NAMALWA (cell line): ENCODE results near the gene TESMIN.

Experiments used
- DNase-seq: peaks from one replicate; pipeline ENCODE4 v3.0.0-alpha.2; 2015; ENCODE audit warnings: low spot score

Gene TESMIN

DNA sequence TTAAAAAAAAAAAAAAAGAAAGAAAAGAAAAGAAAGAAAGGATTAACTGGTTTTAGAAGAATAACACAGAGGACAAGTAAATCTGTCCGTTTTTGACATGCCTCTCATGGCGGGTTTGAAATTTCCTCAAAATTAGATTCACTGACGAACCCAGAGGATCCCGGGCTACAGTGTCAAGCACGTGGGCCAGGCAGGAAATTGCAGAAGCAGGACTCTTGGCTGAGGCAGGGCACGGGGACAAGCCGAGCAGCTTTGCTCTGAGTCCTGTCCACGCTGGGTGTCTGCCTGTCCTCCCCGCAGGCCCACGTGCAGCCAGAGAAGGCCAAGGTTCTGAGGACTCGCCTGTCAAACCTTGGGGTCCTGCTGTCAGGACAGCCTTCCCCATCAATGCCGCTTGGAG lies 42.3 kb downstream of the TESMIN start:
- DNase-seq = no peak

GRCh38 chr11:68707527-68707926 lies 43.8 kb downstream of the TESMIN start:
- no peak for DNase-seq

DNA sequence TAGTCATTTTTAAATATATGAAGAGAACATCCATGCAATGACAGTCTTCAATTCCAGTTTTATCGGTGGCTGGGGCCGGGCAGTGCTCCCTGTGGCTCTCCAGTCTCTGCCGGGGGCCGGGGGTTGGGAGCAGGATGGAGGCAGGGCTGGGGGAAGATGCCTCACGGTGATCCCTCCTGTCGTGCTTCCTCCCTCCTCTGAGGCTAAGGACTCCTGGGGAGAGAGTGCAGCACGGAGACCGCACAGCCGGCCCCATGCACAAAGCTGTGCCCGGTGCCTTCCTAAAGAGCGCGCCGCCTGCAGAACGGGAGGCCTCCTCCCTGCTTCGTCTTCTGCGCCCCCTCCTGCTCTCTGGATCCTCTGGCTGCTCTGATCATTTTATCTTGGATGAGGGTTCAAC lies 46.4 kb downstream of the TESMIN start:
- DNase-seq = no peak

DNA sequence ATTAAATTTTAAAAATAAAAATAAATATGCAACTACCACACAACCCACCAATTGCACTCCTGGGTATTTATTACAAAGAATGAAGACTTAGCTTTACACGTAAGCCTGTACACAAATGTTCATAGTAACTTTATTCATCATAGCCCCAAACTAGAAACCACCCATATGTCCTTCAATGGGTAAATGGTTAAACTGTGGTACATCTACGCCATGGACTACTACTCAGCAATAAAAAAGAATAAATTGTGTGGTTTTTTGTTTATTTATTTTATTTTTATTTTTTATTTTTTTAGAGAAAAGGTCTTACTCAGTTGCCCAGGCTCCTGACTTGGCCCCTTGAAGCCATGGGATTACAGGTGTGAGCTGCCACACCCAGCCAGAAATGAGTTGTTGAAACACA lies 52.3 kb downstream of the TESMIN start:
- no peak for DNase-seq

DNA sequence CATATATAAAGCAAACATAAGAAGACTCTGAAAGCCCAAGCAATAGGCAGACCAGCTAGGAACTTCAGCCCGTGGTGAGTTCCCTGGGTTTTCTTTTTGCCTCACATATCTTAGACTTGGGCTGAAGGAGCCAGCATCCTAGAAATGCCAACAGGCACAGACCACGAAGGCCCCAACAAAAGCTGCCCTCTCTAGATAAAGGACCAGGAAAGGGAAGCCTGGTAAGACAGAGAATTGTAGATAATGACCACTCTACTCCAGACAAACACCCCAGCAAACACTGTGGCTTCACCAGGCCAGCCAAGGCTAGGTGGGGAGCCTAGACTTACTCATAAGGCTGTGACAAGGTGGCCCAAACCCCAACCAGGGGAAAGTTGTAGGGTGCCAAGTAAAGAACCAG lies 55.8 kb downstream of the TESMIN start:
- DNase-seq = no peak

DNA sequence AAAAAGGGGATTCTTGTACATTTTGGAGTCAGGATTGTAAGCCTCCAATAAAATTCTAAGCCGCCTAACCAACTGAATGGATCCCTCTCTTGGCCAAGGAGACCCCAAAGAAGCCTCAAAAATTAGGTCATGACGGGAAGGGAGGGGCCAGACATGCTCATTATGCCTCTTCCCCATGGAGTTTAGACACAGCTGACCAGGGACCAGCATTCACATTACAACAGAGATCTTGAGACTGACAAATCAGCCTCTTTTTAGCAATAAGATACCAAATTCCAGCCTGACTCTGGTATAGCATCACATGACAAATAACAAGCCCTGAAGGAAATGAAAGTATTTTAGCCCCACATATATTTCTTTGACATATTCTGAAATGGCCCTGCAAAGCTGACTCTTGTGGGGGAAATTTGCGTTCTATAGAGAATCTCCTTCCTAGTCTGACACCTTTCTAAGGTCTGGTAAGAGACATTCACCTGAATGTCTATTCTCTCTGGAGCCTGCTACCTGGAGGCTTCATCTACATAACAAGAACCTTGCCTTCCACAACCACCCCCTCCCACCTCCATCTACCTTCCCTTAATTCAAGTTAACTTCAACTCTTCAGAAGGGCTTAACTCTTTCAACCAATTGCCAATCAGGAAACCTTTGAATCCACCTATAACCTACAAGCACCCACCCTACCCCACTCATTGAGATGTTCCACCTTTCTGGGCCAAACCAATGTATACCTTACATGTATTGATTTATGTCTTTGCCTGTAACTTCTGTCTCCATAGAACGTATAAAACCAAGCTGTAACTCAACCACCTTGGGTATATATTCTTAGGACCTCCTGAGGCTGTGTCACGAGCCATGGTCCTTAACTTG lies 56.7 kb downstream of the TESMIN start:
- DNase-seq = no peak

DNA sequence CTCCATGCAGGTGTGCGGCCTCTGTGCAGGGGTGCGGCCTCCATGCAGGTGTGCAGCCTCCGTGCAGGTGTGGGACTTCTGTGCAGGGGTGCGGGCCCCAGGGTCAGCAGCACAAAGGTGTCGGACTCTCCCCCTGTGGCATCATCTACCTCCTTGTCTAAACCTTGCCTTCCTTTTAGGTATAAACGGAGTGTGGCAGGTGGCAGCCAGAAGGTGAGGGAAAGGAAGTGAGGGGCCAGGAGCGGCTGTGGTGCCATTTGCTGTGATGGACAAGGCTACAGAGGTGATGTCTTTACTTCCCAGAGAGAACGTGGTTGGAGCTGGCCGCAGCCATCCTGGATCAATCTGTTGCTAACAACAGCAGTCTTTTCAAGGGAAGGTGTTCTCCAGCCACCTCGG lies 57.8 kb downstream of the TESMIN start:
- DNase-seq = no peak

GRCh38 chr11:68692871-68693483 lies 58.3 kb downstream of the TESMIN start:
- DNase-seq = no peak

- no peak for DNase-seq
Observed at GRCh38 chr11:68692115-68692514, 59.2 kb downstream of the TESMIN start.

GRCh38 chr11:68691402-68691784 lies 59.9 kb downstream of the TESMIN start:
- no peak for DNase-seq

- peak; percentile 15 for DNase-seq
Observed at GRCh38 chr11:68690671-68691401, 60.5 kb downstream of the TESMIN start.

- DNase-seq = no peak
Observed at GRCh38 chr11:68689737-68690625, 61.3 kb downstream of the TESMIN start.

- DNase-seq = no peak
Observed at GRCh38 chr11:68688881-68689280, 62.4 kb downstream of the TESMIN start.

DNA sequence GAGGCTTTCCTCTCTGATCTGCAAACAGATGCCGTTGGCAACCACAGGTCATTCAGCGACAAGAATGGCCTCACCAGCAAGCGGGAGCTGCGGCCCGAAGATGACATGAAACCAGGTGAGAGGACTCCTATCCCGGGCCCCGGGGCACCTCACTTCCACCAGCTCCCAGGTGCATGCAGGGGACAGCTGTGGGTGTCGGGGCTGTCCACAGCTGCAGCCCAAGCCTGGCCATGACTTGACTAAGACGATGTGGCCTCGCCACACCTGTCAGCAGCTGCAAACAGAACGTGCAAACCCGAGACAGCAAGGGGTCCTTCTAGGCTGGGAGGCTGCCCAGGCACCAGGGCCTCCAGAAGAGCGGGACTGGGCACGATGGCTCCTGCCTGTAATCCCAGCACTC lies 63.3 kb downstream of the TESMIN start:
- DNase-seq = no peak

DNA sequence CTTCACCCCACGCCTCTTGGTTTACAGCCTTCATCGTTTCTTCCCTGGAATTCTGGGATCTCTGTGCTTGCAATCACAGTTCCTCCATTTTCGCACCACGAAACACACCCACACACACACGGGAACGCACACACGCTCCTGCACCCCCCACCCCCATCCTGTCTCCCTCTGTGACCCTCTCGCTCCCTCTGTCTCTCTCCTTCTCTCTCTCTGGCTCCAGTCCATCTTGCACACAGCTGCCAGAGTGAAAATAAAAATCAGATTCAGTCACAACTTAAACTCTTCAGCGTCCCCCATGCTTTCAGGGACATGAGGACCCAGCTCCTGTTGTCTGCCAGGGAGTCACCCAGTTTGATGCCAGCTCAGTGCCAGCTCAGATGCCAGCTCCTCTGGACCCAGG lies 64.0 kb downstream of the TESMIN start:
- DNase-seq = no peak

DNA sequence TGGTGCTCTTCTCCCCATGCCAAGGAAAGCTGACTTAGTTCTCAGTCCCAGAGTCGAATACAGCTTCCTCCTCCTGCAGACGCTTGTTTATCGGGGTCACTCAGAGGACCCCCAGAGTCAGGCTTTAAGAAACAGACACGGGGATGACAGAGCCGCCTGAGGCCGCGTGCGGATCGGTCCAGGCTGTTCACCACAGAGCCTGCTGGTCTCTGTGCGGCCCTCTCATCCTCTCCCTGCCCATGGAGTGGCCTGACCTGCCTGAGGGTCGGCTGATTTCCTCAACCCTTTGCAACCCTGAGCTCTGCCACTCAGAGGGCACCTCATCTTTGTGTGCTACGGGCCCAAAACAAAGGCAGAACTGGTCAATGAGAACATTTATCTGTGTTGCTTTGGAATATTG lies 64.8 kb downstream of the TESMIN start:
- DNase-seq = no peak

GRCh38 chr11:68685656-68686380 lies 65.5 kb downstream of the TESMIN start:
- no peak for DNase-seq

DNA sequence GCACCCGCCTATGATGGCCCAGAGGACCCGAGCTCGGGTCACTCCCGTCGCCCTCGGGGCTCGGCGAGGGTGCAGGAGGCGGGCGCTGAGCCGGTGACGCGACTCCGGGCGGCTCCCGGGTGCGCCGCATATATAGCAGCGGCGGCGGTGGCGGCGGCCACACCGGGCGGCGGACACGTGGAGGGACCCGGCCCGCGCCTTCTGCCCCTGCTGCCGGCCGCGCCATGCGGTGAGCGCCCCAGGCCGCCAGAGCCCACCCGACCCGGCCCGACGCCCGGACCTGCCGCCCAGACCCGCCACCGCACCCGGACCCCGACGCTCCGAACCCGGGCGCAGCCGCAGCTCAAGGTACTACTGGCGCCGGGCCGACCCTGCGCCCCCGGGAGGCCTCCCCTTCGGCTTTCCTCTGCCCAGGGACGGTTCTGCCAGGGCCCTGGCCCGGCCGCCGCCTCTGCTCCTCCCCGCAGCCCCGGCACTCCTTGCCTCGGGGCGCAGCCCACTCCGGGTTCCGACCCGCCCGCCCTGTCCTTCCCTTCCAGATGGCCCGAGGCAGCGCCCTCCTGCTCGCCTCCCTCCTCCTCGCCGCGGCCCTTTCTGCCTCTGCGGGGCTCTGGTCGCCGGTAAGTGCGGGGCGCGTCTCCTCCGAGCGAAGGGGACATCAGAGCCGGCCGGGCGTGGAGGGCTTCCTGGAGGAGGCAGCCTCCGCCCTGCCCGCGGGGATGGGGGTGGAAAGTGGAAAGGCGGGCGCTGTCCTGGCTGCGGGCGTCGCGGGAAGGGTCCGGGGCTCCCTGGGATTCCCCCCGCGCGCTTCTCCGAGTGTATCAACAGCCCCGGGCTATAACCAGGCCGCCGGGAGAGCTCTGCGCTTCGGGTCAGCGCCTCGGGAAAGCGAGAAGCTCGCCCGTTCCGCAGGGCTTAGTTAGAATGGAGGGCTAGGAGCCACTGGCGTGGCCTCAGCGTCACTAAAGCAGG lies 66.6 kb downstream of the TESMIN start, which contains the start of gene GAL:
Gene GAL (plus strand): TSS at position 160 of the 972 bp plus-strand sequence. CDS start 380 bp downstream, at position 540.
- DNase-seq = no peak

- DNase-seq = no peak
Observed at GRCh38 chr11:68683536-68684384, 67.6 kb downstream of the TESMIN start.
